ENCODE results near the gene NDST1. TPM values are rescaled to one million over a fixed set of nuclear protein-coding genes. Genes with fewer than 3 reads are reported as not detected.
A peak's percentile ranks its signal among the peaks of the same experiment; 100 is the strongest.

Gene NDST1
- polyA plus RNA-seq, 2 of the 4 experiments (the other 2 are of a cell fraction), result 24.4 to 50.8 TPM

- 81% methylated on average over 21 of the region's 25 CpGs for WGBS (ENCODE audit: missing lambda C conversion rate)
- no peaks in the 10 kb centered on the region for H3K9me3 ChIP-seq
- H3K4me1 ChIP-seq, result peaks cover 22% of the 10 kb centered on the region
- FAIRE-seq, result no peak
- H3K27ac ChIP-seq, result peak overlapping the region in 1 of 2 experiments; percentile 69; a peak in 3 of 6 replicates
- ChIA-PET CTCF (interaction anchor here (1.6 kb wide), 1 partner anchor 14 kb away, joined by 5 read pairs; no protein-coding TSS in a partner anchor), POLR2A (no interaction called here)
- no peak for DNase-seq (ENCODE audit: low read depth in 1 of 2, low spot score in 1 of 2)
- peak overlapping the region; percentile 45; the same call in 1 of the 3 replicates for H3K4me2 ChIP-seq
- no peak; a peak in 1 of 6 replicates for ATAC-seq
- H3K4me3 ChIP-seq, result no peak overlapping the region
- TF ChIP-seq USF2 (IDR thresholded peaks at IDR 0.05) (no peak), SMC3 (IDR thresholded peaks at IDR 0.05) (no peak), EHF (CRISPR knock-in tag; IDR thresholded peaks at IDR 0.05) (no peak), EP300 (IDR thresholded peaks at IDR 0.05) (no peak), FOXS1 (CRISPR knock-in tag; IDR thresholded peaks at IDR 0.05) (no peak), HES2 (IDR thresholded peaks at IDR 0.05) (no peak), MAX (IDR thresholded peaks at IDR 0.05) (no peak), REST (IDR thresholded peaks at IDR 0.05) (no peak), NR3C1 (IDR thresholded peaks at IDR 0.05) (no peak), HOXB5 (CRISPR knock-in tag; IDR thresholded peaks at IDR 0.05) (no peak), ZFP36 (IDR thresholded peaks at IDR 0.05; ENCODE audit: borderline replicate concordance, partially characterized antibody) (no peak), POLR2A (IDR thresholded peaks at IDR 0.05; ENCODE audit: low read length) (no peak), FOSL2 (IDR thresholded peaks at IDR 0.05) (no peak), FOSL2 (CRISPR knock-in tag; IDR thresholded peaks at IDR 0.05) (no peak), JUN (IDR thresholded peaks at IDR 0.05) (no peak), CHD4 (IDR thresholded peaks at IDR 0.05; ENCODE audit: borderline replicate concordance) (no peak), ZC3H11A (IDR thresholded peaks at IDR 0.05) (no peak), ZSCAN20 (CRISPR knock-in tag; IDR thresholded peaks at IDR 0.05) (no peak), EHMT2 (IDR thresholded peaks at IDR 0.05; ENCODE audit: low read depth) (no peak), NFE2L2 (conservative IDR thresholded peaks at IDR 0.05; ENCODE audit: low read length) (no peak), MAZ (IDR thresholded peaks at IDR 0.05; ENCODE audit: borderline replicate concordance, low read depth, low read length) (no peak)
Measured at GRCh38 chr5:150600616-150601490, 92.9 kb downstream of the NDST1 start.
